Ovary (tissue), 3 donors: Measurements from ENCODE around the gene PRR30.

ENCODE experiments used
- EP300 ChIP-seq: sonication (generic); formaldehyde crosslinking; IDR thresholded peaks from one replicate; pipeline ENCODE4 v1.6.1; 2017; ENCODE audit warnings: antibody characterized with exemption
- POLR2A ChIP-seq: fragments of 450-650 bp; IDR thresholded peaks from one replicate; pipeline ENCODE4 v1.6.1; 2017; ENCODE audit warnings: antibody characterized with exemption, mild to moderate bottlenecking, moderate library complexity
- TF ChIP-seq, protein P1 (sequence below), 3 donors: fragments of 450-650 bp in 2 of 3; fragments of 200-600 bp in 1 of 3; IDR thresholded peaks; one replicate each; pipeline versions ENCODE4 v1.5.1 to v1.8.0; 2016 to 2022; ENCODE audit warnings: antibody characterized with exemption in 3 of 3, mild to moderate bottlenecking in 1 of 3
- donor health status: DM: no; HTN: no; CAD: no.

DNA sequence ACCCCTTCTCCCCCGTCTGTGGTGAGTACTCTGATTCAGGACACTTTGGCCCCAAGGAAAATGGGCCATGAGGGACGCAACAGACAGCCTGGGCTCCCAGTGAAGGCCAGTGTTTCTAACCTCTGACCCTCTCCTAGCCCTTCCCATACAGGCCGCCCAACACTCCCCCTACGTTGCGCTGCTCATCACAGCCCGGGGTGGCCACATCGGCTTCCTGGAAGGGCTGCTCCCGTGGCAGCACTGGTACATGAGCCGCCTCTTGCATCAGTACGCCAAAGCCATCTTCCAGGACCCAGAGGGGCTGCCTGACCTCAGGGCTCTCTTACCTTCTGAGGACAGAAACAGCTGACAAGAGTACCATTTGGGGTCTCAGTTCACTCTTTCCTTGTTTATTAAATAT lies 8.8 kb downstream of the PRR30 start:
- TF ChIP-seq, protein P1, sequence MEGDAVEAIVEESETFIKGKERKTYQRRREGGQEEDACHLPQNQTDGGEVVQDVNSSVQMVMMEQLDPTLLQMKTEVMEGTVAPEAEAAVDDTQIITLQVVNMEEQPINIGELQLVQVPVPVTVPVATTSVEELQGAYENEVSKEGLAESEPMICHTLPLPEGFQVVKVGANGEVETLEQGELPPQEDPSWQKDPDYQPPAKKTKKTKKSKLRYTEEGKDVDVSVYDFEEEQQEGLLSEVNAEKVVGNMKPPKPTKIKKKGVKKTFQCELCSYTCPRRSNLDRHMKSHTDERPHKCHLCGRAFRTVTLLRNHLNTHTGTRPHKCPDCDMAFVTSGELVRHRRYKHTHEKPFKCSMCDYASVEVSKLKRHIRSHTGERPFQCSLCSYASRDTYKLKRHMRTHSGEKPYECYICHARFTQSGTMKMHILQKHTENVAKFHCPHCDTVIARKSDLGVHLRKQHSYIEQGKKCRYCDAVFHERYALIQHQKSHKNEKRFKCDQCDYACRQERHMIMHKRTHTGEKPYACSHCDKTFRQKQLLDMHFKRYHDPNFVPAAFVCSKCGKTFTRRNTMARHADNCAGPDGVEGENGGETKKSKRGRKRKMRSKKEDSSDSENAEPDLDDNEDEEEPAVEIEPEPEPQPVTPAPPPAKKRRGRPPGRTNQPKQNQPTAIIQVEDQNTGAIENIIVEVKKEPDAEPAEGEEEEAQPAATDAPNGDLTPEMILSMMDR (IDR thresholded peaks at IDR 0.05), result no peak
- TF ChIP-seq POLR2A, result no peak
- no peak for TF ChIP-seq EP300
